DMS114 treated with DMSO at 0.1 percent for 48 hours (cell line): Measurements from ENCODE around the gene FKBP10.
"Not testable (repeated sequence)": the region's sequence is repeated elsewhere in the genome, so short reads cannot be mapped to it uniquely, and the experiment has no call there.

ENCODE experiments used
- DNase-seq: peaks from one replicate; lab custom pipeline; 2025; ENCODE audit not compliant: unreplicated experiment; lab: John Stamatoyannopoulos, UW

The FKBP10 gene, protein sequence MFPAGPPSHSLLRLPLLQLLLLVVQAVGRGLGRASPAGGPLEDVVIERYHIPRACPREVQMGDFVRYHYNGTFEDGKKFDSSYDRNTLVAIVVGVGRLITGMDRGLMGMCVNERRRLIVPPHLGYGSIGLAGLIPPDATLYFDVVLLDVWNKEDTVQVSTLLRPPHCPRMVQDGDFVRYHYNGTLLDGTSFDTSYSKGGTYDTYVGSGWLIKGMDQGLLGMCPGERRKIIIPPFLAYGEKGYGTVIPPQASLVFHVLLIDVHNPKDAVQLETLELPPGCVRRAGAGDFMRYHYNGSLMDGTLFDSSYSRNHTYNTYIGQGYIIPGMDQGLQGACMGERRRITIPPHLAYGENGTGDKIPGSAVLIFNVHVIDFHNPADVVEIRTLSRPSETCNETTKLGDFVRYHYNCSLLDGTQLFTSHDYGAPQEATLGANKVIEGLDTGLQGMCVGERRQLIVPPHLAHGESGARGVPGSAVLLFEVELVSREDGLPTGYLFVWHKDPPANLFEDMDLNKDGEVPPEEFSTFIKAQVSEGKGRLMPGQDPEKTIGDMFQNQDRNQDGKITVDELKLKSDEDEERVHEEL

GRCh38 chr17:41812381-41813151, at the start of gene FKBP10:
Gene FKBP10 (plus strand): TSS chr17:41813004. CDS start chr17:41813035, 31 bp downstream.
- peak; percentile 74 for DNase-seq

DNA sequence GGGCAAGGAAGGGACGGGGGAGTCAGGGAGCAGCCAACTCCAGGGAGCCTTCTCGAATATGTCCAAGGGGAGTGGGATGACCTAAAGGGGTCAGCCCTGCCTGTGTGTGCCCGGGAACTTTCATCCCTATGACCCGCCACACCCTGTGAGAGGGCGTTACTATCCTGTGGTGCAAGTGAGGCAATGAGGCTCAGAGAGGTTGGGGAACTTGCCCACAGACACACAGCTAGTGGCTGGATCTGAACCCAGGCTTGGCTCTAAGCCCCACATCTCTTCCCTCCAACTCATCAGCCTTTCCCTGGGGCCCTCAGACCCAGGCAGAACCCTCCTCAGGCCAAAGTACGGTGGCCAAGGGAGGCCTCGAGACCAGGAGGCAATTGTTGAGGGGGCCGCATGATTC, 49.5 kb upstream of the FKBP10 start:
- DNase-seq = no peak

GRCh38 chr17:41766135-41766534, 46.7 kb upstream of the FKBP10 start:
- DNase-seq = no peak

DNA sequence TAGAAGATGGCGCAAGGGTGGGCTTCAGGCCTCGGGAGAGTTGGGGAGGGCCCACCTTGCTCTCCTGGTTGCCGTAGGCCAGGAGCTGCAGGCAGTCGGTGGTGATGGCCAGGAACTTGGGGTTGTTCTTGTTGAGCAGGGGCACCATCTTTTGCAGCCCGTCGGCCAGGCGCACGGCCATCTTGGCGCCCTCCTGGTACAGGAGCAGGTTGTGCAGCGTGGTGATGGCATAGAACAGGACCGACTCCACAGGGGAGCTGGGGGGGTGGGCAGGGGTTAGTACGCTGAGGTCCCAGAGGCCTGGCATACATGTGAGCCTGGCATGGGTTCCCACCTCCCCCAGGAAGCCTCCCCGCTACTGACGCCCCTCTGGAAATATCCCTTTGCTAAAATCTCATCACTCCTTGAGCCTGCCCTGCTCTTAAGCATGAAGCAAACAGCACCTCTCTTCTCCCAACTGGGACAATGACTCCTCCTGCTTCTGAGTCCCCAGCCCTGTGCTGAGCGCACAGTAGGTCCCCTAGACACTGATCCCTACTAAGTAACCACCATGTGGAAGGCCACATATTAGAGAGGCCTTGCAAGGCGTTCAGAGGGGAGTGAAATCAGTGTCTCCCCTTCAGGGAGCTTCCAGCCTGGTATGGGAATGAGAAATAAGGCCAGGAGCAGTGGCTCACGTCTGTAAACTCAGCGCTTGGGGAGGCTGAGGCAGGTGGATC, 45.3 kb upstream of the FKBP10 start:
- DNase-seq = no peak

DNA sequence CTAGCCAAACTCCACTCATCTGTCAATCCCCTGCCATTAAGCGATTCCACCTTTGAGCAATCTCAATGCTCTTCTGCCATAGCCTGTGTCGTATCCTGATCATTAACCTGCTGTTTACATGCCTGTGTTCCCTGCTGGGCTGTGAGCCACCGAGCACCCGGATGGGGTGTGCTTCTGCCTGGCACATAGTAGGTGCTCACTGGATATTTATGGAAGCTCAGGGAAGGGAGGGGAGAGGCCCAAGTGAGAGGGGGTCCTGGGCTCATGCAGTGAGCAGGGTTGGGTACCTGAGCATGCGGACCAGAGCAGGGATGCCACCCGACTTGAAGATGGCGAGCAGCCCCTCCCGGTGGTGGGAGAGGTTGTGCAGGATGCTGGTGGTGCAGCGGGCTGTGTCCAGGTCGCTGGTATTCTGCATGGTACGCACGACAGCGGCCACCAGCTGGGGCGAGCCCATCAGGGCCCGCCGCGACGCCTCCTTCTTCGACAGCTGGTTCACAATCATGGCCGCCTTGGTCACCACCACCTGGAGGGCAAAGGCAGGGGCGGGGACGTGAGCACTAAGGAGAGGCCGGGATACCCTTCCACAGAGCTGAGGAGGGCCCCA, 44.0 kb upstream of the FKBP10 start:
- no peak for DNase-seq

GRCh38 chr17:41769346-41769862, 43.4 kb upstream of the FKBP10 start:
- DNase-seq = no peak

DNA sequence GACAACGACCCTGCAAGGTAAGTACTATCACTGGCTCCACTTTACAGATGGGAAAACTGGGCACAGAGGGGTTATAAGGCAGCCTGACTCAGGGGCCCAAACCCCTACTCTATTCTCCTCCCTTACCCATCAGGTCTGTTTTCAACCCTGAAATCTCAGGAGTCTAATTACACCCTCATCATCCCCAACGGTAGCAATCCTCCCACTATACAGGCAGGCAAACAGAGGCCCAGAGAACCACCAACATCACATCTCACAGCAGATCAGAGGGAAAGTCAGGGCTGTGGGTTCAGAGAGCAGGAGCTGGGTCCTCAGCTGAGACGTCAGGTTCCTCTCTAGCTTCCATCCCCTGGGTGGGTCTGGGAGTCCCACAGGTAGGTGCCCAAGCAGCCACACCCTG, 42.8 kb upstream of the FKBP10 start:
- DNase-seq = no peak

DNA sequence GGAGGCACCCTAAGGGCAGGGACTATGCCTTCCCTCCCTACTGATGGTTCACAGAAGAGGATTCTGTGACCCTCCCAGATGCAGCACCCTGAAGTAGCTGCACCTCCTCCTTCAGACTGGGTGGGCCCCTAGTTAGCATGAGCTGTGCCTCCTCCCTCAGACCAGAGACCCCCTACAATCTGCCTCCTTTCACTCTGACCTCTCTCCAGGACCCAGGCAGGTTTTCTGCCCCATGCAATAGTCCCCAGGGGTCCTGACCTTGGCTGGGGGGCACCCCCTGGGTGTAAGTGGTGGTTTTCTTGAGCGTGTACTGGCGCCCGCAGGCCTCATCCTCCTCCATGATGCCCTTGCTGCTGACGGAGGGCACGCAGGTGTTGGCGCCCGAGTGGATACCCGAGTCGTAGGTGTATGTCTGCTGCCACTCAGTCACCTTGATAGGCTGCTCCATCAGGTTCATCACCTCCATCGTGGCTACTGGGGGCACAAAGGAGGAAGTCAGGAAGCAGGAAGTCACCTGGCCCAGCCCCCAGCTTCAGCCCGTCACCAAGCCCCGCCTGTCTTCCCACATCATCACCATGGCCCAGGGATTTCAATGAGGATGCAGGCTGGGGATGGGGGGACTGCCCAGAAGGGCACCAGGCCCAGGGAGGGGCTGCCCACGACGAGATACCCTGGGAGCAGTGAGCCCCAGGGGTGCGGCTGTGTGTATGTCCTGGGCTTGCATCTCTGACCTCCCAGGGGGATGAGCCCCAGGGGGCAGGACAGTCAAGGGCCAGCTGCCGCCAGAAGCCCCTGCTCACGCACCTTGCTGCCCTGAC, 41.2 kb upstream of the FKBP10 start:
- DNase-seq = no peak

GRCh38 chr17:41772218-41772585, 40.6 kb upstream of the FKBP10 start:
- DNase-seq = no peak

DNA sequence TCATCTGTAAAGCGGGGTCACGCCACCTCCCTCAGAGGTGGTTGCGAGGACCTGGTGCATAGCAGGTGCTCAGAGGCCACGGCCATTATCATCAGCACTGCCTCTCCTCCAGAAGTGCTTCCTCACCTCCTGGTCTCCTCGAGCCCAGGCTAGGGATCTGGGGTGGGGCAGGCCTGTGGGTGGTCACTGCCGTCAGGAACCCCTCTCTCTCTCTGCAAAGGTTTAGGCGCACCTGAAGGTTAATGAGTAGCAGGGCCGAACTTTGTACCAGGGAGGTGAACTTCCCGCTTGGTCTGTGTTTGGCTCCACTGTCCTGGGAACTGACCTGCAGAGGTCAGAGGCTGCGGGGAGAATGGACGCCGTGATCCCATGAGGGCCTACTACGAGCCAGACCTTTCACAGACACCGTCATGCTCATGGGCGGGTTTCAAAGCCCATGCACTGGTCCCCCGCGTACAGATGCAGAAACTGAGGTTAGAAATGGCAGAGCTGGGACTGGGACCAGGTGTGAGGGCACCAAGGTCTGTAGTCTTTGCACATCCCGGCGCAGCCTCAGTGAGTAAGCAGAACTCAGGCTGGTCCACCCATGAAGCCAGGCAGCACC, 40.1 kb upstream of the FKBP10 start:
- no peak for DNase-seq

DNA sequence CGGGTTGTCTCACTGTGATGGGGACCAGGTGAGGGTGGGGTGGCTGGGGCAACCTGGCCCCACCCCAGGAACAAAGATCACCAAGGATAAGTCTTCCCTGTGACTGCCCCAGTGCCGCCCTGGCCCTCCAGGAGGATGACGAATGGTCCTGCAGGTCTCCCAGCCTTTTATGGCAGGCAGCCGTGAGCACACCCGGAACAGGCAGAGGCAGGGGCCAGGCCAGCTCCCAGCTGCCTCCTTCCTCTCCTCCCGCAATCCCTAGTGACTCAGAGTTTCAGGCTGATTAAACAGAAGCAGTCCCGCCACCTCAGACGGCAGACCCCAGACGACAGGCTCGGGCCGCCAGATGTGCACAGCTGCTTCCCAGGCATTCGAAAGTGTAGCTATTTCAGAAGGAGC, 39.6 kb upstream of the FKBP10 start:
- no peak for DNase-seq

GRCh38 chr17:41773731-41774193, 39.0 kb upstream of the FKBP10 start:
- DNase-seq = no peak

DNA sequence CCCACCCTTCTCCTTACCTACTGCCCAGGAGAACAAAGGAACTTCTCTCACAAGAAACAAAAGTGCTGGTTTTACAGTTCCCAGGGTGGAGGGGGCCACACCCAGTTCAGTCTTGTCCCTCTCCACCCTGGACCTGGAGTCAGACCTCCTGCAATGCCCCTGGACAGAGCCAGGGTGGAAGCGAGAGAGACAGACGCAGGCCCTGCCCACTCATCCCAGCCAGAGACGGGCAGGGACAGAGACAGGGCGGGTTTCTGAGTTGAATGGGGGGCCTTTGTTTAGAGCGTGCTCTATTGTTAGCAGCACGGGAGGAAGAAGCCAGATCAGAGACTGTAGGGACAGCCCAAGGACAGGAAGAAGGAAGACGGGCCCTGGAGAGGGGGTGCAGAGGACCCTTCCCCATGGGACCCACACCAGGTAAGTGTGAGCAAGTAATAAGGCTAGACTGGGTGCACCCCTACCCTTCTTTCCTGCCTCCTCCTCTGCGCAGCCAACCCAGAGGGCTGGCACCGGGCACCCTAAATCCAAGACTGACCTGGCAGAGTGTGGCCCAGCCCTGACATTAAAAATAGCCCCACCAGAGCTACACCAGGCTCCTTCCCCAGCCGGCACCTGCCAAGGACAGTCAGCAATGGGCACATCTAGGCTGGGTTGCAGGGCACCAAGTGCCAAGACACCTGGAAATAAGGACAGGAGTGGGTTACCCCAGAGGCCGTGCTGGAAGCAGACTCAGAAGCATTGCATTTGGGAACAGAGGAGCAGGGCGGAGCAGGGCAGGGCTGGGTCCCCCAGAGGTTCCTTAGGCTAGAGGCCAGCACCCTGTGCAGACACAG, 37.2 kb upstream of the FKBP10 start:
- no peak for DNase-seq

- not testable (repeated sequence) for DNase-seq
These were observed 36.4 kb upstream of the FKBP10 start for GRCh38 chr17:41776262-41776900.

DNA sequence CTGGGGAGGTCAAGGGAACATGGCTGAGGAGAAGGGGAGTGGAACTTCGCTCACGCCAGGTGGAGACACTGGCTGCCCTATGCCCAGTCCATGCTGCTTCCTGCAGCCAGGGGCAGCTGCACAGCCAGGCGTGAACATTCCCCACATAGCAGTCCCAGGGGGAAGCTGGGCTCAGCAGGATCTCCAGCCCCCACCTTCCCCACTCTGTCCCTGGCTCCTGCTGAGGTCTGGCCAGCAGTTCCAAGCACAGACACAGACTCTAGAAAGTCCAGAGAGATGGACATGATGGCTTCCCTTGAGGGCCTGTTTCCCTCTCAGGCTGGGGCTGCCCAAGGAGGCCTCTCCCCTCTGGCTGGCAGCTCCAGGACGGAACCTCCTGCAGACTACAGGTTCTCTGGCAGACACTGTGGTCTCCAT, 35.6 kb upstream of the FKBP10 start:
- DNase-seq = no peak

GRCh38 chr17:41777574-41778188, 35.1 kb upstream of the FKBP10 start:
- DNase-seq = no peak

DNA sequence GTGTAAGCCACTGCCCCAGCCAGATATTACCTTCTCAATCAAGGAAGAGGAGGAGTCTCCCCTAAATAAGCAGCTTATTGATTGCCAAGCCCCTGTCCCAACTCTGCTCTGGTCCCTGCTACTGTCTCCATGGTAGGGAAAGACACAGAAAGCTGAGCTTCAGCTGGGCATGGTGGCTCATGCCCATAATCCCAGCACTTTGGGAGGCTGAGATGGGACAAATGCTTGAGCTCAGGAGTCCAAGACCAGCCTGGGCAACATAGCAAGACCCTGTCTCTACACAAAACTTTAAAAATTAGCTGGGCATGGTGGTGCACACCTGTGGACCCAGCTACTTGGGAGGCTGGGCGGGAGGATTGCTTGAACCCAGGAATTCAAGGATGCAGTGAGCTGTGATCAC, 32.9 kb upstream of the FKBP10 start:
- DNase-seq = no peak
